HepG2 (cell line): ENCODE measurements around the gene ANKAR. TPM values are rescaled to one million over a fixed set of nuclear protein-coding genes. Genes with fewer than 3 reads are reported as not detected.

Experiments
- ATAD3A ChIP-seq: sonication (generic); formaldehyde crosslinking; IDR thresholded peaks from 2 replicates; pipeline ENCODE4 v1.4.0; 2020; ENCODE audit warnings: missing genetic modification reagents
- BORCS8-MEF2B ChIP-seq: sonication (generic); formaldehyde crosslinking; IDR thresholded peaks from 2 replicates; pipeline ENCODE4 v1.8.0; 2022; ENCODE audit warnings: mild to moderate bottlenecking, missing genetic modification reagents
- FOXP1 ChIP-seq, 2 experiments: fragments of 450-650 bp in 1 of 2; IDR thresholded peaks; 2 replicates each; pipeline ENCODE4 v1.6.1; 2017 to 2018; ENCODE audit warnings: antibody characterized with exemption in 1 of 2
- HDAC2 ChIP-seq: sonication (generic); formaldehyde crosslinking; IDR thresholded peaks from 2 replicates; pipeline ENCODE4 v1.4.0; 2020; ENCODE audit warnings: missing genetic modification reagents
- HES4 ChIP-seq: sonication (generic); formaldehyde crosslinking; IDR thresholded peaks from 2 replicates; pipeline ENCODE4 v1.9.0; 2021; ENCODE audit warnings: mild to moderate bottlenecking, missing genetic modification reagents, borderline replicate concordance
- MZF1 ChIP-seq: sonication (generic); formaldehyde crosslinking; IDR thresholded peaks from 2 replicates; pipeline ENCODE4 v1.8.1; 2023; ENCODE audit warnings: mild to moderate bottlenecking, missing genetic modification reagents, borderline replicate concordance
- NONO ChIP-seq, 2 experiments: fragments of 450-650 bp in 1 of 2; sonication (generic) in 1 of 2; formaldehyde crosslinking in 1 of 2; IDR thresholded peaks in 1 of 2; conservative IDR thresholded peaks in 1 of 2; 2 replicates each; pipeline versions ENCODE4 v1.6.1 to v1.8.0; 2017 to 2022; ENCODE audit warnings: mild to moderate bottlenecking in 1 of 2, missing genetic modification reagents in 1 of 2, moderate library complexity in 1 of 2
- SALL1 ChIP-seq: sonication (generic); formaldehyde crosslinking; IDR thresholded peaks from 2 replicates; pipeline ENCODE4 v1.8.0; 2022; ENCODE audit warnings: mild to moderate bottlenecking, missing genetic modification reagents
- TCF7L2 ChIP-seq: IDR thresholded peaks from 2 replicates; pipeline ENCODE4 v1.6.1; 2011; ENCODE audit warnings: mild to moderate bottlenecking, low read depth, low read length, moderate library complexity
- TFAP4 ChIP-seq: sonication (generic); IDR thresholded peaks from 2 replicates; pipeline ENCODE4 v1.6.1; 2016; ENCODE audit warnings: low read depth, borderline replicate concordance
- ZFP1 ChIP-seq: IDR thresholded peaks from 2 replicates; pipeline ENCODE4 v1.6.1; 2016
- ZNF317 ChIP-seq: sonication (generic); formaldehyde crosslinking; IDR thresholded peaks from 2 replicates; pipeline ENCODE4 v1.5.0; 2020; ENCODE audit warnings: mild to moderate bottlenecking, missing genetic modification reagents
- ZNF318 ChIP-seq: sonication (generic); formaldehyde crosslinking; IDR thresholded peaks from 2 replicates; pipeline ENCODE4 v1.4.0; 2020; ENCODE audit warnings: mild to moderate bottlenecking, missing genetic modification reagents
- ZNF432 ChIP-seq: sonication (generic); formaldehyde crosslinking; IDR thresholded peaks from 2 replicates; pipeline ENCODE4 v1.5.0; 2020; ENCODE audit warnings: missing genetic modification reagents, mild to moderate bottlenecking, borderline replicate concordance
- ZNF44 ChIP-seq: sonication (generic); formaldehyde crosslinking; IDR thresholded peaks from 2 replicates; pipeline ENCODE4 v1.5.1; 2020; ENCODE audit warnings: mild to moderate bottlenecking, missing genetic modification reagents
- ZNF446 ChIP-seq: sonication (generic); formaldehyde crosslinking; IDR thresholded peaks from 2 replicates; pipeline ENCODE4 v1.5.0; 2020; ENCODE audit warnings: mild to moderate bottlenecking, missing genetic modification reagents
- ZNF75D ChIP-seq: sonication (generic); formaldehyde crosslinking; IDR thresholded peaks from 2 replicates; pipeline ENCODE4 v1.8.1; 2023; ENCODE audit warnings: missing genetic modification reagents, mild to moderate bottlenecking, borderline replicate concordance
- ZNF784 ChIP-seq: sonication (generic); formaldehyde crosslinking; IDR thresholded peaks from 2 replicates; pipeline ENCODE4 v1.5.1; 2020; ENCODE audit warnings: missing genetic modification reagents, mild to moderate bottlenecking, borderline replicate concordance
- ZNF841 ChIP-seq: sonication (generic); formaldehyde crosslinking; IDR thresholded peaks from 2 replicates; pipeline ENCODE4 v1.8.1; 2023; ENCODE audit warnings: missing genetic modification reagents, borderline replicate concordance
- ZSCAN25 ChIP-seq: sonication (generic); formaldehyde crosslinking; IDR thresholded peaks from 2 replicates; pipeline ENCODE4 v1.8.0; 2022; ENCODE audit warnings: mild to moderate bottlenecking, missing genetic modification reagents
- polyA plus RNA-seq, 8 experiments: library from polyadenylated mRNA; depleted of rRNA in 3 of 8; stranded (reverse) in 7 of 8; unstranded in 1 of 8; fragments of >200 nt; fragmentation: Illumina TruSeq in 4 of 8; extraction: Trizol in 4 of 8; gene quantifications; 2 replicates each; pipeline versions ENCODE4 v1.2.1 to v1.2.3, GENCODE V29; 2011 to 2016; ENCODE audit warnings: low read depth in 4 of 8, missing spikeins in 1 of 8, mixed read lengths in 1 of 8; ENCODE audit not compliant: insufficient read depth in 1 of 8
- total RNA-seq, 5 experiments: library from RNA; depleted of rRNA; stranded (reverse); fragments of >200 nt; fragmentation: Illumina TruSeq; extraction: Trizol; gene quantifications; 2 replicates each; pipeline ENCODE4 v1.2.3, GENCODE V29; 2016; ENCODE audit warnings: low read depth in 1 of 5

Gene ANKAR
- total and polyA plus RNA-seq, 2 of the 13 experiments (the other 11 are each of a cell fraction or from before 2014, with no cell fraction given), result 3.6 to 5.0 TPM

- TF ChIP-seq ZNF318 (CRISPR knock-in tag) (0 out of 2 replicates have a peak, but pooled peaks have one; percentile 33), SALL1 (CRISPR knock-in tag) (peak; percentile 98), HES4 (CRISPR knock-in tag) (peak; percentile 98), ZNF44 (peak; percentile 77; the same call in 1 of the 2 replicates), ZNF75D (no peak), ZNF841 (CRISPR knock-in tag) (peak; percentile 90; the same call in 1 of the 2 replicates), TCF7L2 (no peak), ATAD3A (CRISPR knock-in tag) (no peak), TFAP4 (no peak), NONO (IDR thresholded peaks at IDR 0.05) (no peak), NONO (CRISPR knock-in tag; conservative IDR thresholded peaks at IDR 0.05) (peak; percentile 98), ZSCAN25 (CRISPR knock-in tag) (peak; percentile 88; the same call in 1 of the 2 replicates), FOXP1 (IDR thresholded peaks at IDR 0.05) (no peak), FOXP1 (CRISPR knock-in tag; IDR thresholded peaks at IDR 0.05) (no peak; the same call in 1 of the 2 replicates), ZFP1 (CRISPR knock-in tag) (no peak), ZNF432 (CRISPR knock-in tag) (no peak), ZNF446 (CRISPR knock-in tag) (peak; percentile 97), BORCS8-MEF2B (CRISPR knock-in tag) (peak; percentile 99; the same call in 1 of the 2 replicates), HDAC2 (CRISPR knock-in tag) (peak; percentile 75; the same call in 1 of the 2 replicates), MZF1 (CRISPR knock-in tag) (no peak), ZNF784 (CRISPR knock-in tag) (peak; percentile 96), ZNF317 (peak; percentile 76; the same call in 1 of the 2 replicates)
Measured at GRCh38 chr2:189674374-189675112, at the start of gene ANKAR (continued).
